ENCODE data around the gene APOA5. TPM values are rescaled to one million over a fixed set of nuclear protein-coding genes. Genes with fewer than 3 reads are reported as not detected.

APOA5 gene
- total RNA-seq, 1 donor from 2014 or later: not detected

DNA sequence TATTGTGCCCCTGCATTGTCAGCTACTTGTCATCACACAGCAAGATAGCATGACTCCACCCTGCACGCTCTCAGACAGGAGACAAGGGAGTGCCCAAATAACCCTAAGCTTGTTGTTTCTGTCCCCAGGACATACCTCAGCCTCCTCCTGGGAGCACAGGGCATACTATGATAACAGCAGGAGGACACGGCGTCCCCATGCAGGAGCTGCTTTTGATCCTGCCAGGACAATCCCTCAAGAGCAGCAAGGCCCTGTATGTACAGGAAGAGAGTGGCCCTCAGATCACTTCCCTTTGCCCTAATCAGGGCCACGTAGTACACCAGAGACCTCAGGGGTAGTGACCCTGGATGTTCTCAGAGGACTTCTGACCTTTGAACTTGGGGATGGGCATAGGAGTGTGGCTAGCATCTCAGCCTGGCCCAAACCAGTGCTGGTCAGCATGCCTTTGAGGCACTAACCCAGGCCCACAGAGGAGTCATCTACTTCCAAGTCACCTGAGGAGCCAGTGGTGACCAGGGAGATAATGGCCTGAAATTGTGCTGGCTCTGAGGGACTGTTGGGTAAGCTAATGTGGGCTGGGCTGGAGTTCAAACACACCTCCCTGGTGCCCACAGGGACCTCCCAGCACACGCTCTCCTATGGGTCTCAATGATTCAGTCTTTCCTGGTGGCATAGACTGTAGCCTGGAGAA is 22.2 kb upstream of the APOA5 start:
- intact Hi-C loops (cut with micrococcal nuclease): no loop called here
- H3K27ac ChIP-seq (replicated peaks): no peak overlapping the region
- H3K27me3 ChIP-seq (ENCODE audit: low read depth): no peaks in the 10 kb centered on the region
- H3K9me3 ChIP-seq (replicated peaks): no peaks in the 10 kb centered on the region
- DNase-seq: no peak
- H3K4me1 ChIP-seq: peaks cover 4% of the 10 kb centered on the region
- H3K36me3 ChIP-seq: no peaks in the 10 kb centered on the region
- TF ChIP-seq, protein P1, sequence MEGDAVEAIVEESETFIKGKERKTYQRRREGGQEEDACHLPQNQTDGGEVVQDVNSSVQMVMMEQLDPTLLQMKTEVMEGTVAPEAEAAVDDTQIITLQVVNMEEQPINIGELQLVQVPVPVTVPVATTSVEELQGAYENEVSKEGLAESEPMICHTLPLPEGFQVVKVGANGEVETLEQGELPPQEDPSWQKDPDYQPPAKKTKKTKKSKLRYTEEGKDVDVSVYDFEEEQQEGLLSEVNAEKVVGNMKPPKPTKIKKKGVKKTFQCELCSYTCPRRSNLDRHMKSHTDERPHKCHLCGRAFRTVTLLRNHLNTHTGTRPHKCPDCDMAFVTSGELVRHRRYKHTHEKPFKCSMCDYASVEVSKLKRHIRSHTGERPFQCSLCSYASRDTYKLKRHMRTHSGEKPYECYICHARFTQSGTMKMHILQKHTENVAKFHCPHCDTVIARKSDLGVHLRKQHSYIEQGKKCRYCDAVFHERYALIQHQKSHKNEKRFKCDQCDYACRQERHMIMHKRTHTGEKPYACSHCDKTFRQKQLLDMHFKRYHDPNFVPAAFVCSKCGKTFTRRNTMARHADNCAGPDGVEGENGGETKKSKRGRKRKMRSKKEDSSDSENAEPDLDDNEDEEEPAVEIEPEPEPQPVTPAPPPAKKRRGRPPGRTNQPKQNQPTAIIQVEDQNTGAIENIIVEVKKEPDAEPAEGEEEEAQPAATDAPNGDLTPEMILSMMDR (IDR thresholded peaks at IDR 0.05; ENCODE audit: borderline replicate concordance): no peak
- H3K4me3 ChIP-seq: no peak overlapping the region

- no peaks in the 10 kb centered on the region for H3K9me3 ChIP-seq (replicated peaks)
- no peaks in the 10 kb centered on the region for H3K27me3 ChIP-seq (ENCODE audit: low read depth)
- peaks cover 4% of the 10 kb centered on the region for H3K4me1 ChIP-seq
- no peak overlapping the region for H3K27ac ChIP-seq (replicated peaks)
- TF ChIP-seq, protein P1 (IDR thresholded peaks at IDR 0.05; ENCODE audit: borderline replicate concordance): no peak
- no peak overlapping the region for H3K4me3 ChIP-seq
- intact Hi-C loops (cut with micrococcal nuclease): no loop called here
- DNase-seq: no peak
- no peaks in the 10 kb centered on the region for H3K36me3 ChIP-seq
Measured at GRCh38 chr11:116813170-116813569, 21.5 kb upstream of the APOA5 start.

- Histone ChIP-seq H3K27ac (replicated peaks) (no peak overlapping the region), H3K36me3 (no peaks in the 10 kb centered on the region), H3K9me3 (replicated peaks) (no peaks in the 10 kb centered on the region), H3K27me3 (ENCODE audit: low read depth) (no peaks in the 10 kb centered on the region), H3K4me3 (no peak overlapping the region), H3K4me1 (peaks cover 4% of the 10 kb centered on the region)
- TF ChIP-seq, protein P1 (IDR thresholded peaks at IDR 0.05; ENCODE audit: borderline replicate concordance): no peak
- DNase-seq: no peak
- intact Hi-C loops (cut with micrococcal nuclease): no loop called here
Measured at GRCh38 chr11:116812109-116812508, 20.4 kb upstream of the APOA5 start.

DNA sequence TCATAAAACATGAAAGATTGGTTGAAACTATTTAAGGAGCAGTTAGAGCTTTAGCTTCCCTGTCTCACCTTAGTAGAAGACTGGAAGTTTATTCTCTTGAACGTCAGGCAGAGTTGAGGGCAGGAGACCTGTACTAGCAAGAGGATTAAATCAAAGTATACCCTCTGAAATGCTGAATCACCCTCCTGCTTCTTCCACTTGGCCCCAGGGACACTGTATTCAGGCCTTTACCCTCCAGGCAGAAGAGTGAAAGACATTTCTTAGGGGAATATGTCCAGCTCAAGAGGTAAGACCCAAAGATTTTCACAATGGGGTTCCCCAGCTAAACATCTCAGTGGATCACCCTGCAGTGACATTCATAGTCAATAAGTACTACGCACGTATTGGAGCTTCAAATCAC is 19.5 kb upstream of the APOA5 start:
- no peak for DNase-seq
- H3K4me1 ChIP-seq: peaks cover 4% of the 10 kb centered on the region
- TF ChIP-seq, protein P1 (IDR thresholded peaks at IDR 0.05; ENCODE audit: borderline replicate concordance): no peak
- intact Hi-C loops (cut with micrococcal nuclease): no loop called here
- no peaks in the 10 kb centered on the region for H3K9me3 ChIP-seq (replicated peaks)
- H3K36me3 ChIP-seq: no peaks in the 10 kb centered on the region
- H3K4me3 ChIP-seq: no peak overlapping the region
- H3K27ac ChIP-seq (replicated peaks): no peak overlapping the region
- H3K27me3 ChIP-seq (ENCODE audit: low read depth): no peaks in the 10 kb centered on the region

DNA sequence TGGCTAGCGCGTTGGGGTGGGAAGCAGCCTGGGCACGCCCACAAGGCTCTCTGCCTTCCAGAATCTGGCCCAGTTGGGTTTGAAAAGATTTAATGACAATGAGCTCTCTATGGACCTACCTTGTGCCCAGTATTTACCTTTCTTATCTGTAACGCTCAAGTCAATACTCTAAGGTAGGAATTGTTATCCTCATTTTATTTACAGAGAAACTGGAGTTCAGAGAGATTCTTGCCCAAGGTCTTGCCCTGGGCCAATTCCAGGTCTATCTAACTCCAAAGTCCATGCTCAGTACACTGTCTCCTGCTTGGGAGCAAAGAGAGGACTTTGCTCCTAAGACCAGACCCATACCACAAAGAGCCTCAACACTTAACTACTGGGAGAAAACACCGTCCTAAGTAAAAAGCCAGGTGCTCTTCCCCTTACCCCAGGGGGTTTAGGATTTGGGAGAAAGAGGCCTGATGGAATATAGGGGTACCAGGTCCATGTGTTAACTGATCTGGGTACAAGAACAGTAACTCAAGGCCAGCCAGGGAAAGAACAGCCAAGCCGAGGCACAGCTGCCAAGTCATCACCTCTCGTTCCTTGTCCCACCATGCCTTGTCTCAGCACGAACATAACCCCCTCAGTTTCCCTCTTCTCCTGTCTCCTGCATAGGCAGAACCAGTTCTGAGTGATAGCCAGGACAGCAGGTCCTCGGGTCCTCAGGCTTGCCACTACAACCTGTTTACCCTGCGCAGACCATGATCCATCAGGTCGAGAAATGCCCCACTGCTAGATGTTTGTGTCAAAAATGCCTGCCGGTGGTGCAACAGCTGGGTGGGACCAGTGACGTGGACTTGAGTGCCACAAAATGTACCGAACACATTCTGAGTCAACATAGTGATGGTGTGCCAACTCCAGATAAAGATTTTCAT is 16.8 kb upstream of the APOA5 start:
- Histone ChIP-seq H3K27me3 (ENCODE audit: low read depth) (no peaks in the 10 kb centered on the region), H3K27ac (replicated peaks) (no peak overlapping the region), H3K36me3 (no peaks in the 10 kb centered on the region), H3K4me3 (no peak overlapping the region), H3K9me3 (replicated peaks) (no peaks in the 10 kb centered on the region), H3K4me1 (no peaks in the 10 kb centered on the region)
- no peak for DNase-seq
- intact Hi-C loops (cut with micrococcal nuclease): no loop called here
- TF ChIP-seq, protein P1 (IDR thresholded peaks at IDR 0.05; ENCODE audit: borderline replicate concordance): no peak

Data from left ventricle myocardium inferior (tissue), 1 donor.